ENCODE results near the gene FKBP7.
A peak's percentile ranks its signal among the peaks of the same experiment; 100 is the strongest.
"Not testable (repeated sequence)": the region's sequence is repeated elsewhere in the genome, so short reads cannot be mapped to it uniquely, and the experiment has no call there.

FKBP7 gene

DNA sequence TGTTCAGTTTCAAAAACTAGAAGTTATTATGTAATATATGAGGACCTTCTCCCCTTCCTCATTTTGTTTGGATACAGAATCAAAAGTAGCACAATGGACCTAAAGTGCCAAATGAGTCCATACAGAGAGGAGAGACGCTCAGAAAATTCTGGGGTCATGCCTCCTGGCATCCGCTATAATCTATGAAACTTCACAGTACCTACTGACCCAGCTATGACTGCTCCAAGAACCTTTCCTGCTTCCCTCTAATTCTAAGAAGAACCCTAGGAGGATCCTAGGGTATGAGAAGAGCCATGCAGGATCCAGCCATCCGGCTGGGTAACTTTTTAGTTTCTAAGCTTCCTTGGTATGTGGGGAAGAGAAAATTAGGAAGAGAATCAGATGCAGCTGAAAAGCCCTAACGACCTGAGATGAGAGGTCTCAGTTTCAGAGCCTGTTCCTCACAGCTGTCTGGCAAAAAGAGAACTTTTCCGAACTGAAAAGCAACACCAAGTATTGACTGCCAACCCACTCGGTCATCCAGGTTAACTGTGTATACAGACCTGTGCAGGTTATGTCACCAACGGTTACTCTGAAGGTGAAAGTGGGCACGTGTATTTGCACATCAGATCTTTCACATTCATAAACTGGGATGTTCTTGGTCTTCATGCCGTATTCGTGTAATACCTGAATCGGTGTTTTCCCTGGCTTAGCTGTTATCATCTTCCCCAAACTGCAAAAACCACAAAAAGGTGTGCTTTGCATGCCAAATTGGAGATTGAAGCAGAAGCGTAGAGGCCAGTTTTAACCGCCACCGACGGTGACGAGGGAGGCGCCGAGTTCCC is 28.5 kb downstream of the FKBP7 start:
- DNase-seq (ENCODE audit: low read depth, low spot score), result no peak

DNA sequence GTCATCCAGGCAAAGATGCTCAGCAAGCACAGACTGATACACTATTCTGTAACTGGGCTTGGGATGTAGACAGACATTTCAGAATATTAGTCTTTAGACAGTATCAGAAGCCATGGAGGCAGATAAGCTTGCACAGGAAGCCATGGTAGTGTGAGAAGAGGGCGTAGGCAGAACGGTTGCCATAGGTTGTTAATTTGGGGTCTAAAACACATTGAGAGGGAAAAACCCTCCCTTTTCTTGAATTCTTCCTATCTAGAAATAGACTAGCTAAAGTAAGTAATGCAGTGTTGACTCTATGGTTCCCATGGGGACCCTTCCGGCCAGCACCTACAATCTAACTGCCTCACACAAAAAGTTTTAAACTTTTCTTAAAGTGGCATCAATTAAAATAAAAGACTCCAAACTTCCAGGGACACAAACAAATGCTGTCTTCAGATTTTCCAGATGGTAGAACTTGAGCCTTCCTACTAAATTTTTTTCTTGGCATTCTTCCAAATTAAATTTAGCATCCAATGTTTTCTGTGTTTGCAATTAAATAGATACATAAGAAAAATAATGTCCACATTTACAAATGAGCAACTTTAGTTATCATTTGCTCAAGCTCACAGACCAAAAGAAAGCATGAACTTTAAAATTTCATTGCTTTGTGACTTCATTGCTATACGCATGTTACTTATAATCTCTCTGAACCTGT is 29.3 kb downstream of the FKBP7 start:
- DNase-seq (ENCODE audit: low read depth, low spot score), result no peak

DNA sequence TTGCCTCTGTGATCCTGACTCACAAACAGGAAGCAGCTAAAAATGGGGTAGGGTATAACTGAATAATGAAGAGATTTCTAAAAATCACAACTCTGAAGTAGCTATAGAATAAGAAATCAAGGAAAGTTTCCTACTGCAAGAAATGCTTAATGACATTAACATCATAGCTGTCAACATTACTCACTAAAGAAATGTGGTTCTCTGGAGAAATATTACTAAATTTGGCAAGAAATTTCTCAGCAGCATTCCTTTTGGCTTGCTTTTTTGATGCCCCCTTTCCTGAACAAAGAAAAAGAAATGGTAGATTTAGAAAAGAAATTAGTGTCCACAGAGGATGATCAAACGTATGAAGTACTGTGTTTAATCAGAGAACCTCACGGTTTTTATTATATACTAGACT is 37.0 kb downstream of the FKBP7 start:
- DNase-seq (ENCODE audit: low read depth, low spot score), result no peak

DNA sequence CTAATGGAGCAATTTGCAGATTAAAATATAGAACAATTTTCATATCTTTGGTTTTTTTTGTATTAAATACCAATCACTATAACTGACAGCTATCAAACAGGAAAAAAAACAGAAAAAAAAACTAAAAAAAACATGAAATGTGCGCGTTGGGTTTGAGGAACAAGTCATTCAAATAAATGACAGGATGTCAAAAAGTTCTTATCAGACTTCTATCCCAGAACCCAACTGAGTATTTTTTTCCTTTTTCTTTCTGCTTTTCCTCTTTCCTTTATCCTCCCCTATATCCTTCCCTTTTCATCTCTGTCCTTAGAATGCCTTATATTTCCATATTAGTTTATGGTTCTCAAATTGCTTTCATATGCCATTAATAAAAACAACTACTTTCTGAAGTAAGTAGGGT is 41.7 kb downstream of the FKBP7 start:
- no peak for DNase-seq (ENCODE audit: low read depth, low spot score)

DNA sequence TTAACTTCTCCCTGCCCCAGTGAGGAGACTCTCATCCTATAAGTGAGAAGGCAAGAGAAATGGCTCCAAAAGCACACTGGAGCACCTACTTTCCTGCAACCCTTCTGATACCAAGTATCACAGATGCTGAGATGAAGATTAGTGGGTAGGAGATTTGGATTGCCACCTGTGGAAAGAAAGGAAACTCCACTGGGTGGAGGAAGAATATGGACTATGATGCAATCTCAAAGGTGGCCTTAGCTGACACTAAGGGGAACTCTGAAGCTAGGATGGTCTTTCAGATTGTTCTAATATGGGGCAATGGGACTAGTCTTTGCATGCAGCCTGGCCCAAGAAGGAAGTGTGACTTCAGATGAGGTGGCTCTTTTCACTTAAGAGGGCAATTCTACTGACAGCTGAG is 49.1 kb downstream of the FKBP7 start:
- DNase-seq (ENCODE audit: low read depth, low spot score), result no peak

DNA sequence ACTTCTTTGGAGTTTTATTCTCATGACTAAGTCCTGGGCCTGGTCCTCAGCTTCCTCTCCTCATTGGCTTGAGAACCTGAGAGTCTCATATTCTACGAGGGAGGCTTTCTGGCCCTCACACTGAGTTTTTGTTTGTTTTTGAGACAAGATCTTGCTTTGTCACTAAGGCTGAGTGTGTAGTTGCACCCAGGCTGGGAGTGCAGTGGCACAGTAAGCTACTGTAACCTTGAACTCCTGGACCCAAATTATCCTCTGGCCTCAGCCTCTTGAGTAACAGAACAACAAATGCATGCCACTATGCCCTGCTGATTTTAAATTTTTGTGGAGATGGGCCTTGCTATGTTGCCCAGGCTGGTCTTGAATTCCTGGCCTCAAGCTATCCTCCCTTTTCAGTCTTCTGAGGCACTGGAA is 50.0 kb downstream of the FKBP7 start:
- DNase-seq (ENCODE audit: low read depth, low spot score), result no peak

DNA sequence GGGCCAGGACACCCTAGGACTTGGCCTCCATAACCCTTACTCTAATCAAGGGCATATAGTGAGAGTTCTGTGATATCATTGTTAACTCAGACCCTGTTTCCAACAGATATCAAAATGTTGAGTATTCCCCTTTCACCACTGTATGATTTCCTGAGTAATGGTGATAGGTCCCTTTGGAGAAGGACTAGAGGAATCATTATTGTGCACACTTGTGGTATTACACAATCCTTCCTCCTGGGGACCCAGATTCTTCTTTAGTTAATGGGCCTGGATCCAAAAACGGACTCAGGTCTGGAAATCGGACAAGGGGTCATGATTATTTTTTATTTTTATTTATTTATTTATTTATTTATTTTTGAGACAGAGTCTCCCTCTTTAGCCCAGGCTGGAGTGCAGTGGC is 50.9 kb downstream of the FKBP7 start:
- DNase-seq (ENCODE audit: low read depth, low spot score), result no peak

DNA sequence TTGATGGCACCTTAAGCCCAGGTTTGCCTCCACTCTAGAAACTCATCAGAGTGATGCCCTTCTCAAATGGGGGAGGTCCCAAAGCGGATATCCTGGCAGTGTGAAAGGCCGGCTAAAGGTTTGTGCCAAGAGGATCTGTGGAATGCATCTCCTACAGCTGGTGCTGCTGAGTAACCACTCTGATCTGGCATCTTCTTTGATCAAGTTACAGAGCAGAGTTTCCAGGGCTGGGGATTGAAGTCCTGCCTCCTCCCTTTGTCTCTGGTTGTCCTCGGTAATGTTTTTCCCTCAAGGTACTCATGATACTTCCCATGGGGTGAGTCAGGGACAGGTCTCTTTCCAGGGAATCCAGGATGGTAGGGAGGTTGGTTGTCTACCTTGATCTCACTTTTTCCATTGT is 52.0 kb downstream of the FKBP7 start:
- DNase-seq (ENCODE audit: low read depth, low spot score), result no peak

DNA sequence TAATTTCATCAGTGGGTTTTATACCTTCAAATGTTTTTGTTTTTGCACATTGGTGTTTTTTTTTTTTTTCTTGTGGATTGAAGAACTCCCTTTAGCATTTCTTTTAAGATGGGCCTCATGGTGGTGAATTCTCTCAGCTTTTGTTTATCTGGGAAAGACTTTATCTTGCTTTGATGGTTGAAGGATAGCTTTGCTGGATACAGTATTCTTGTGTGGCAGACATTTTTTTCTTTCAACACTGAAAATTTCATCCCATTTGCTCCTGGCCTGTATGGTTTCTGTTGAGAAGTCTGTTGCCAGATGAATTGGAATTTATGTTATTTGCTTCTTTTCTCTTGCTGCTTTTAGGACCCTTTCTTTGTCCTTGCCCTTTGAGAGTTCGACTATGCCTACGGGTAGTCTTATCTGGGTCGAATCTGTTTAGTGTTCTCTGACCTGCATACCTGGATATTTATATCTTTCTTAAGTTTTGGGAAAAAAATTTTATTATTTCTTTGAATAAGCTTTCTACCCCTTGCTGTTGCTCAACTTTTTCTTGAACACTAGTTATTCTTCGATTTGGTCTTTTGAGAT is 53.1 kb downstream of the FKBP7 start:
- no peak for DNase-seq (ENCODE audit: low read depth, low spot score)

DNA sequence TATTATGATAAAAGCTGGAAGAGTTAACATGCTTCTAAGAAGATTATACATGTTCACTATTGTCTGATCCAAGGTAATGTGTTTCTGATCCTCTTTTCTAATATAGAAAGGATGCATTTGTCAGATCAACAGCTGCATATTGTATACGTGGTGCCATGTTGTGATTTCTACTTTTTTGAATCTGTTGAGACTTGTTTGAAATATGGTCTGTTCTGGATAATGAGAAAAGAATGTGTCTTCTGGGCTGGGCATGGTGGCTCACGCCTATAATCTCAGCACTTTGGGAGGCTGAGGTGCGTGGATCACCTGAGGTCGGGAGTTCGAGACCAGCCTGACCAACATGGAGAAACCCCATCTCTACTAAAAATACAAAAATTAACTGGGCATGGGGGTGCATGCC is 54.7 kb downstream of the FKBP7 start:
- not testable (repeated sequence) for DNase-seq (ENCODE audit: low read depth, low spot score)

DNA sequence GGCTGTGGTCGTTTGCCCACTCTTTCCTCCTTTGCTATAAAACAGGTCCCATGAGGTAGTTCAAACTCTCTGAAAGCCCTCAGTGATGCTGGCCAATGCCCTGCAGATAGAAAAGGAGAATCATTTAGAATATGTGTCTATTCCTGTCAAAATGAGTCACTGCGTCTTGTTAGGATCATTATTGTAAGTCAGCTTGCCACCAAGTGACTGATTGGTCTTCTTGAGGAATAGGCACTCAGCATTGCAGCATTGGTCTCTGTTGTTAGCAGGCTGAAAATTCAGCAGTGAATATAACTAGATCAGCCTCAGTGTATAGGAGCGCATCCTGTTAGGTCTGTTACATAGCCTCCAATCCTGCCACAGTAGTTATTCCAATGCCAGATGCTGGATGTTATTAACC is 56.3 kb downstream of the FKBP7 start:
- DNase-seq (ENCODE audit: low read depth, low spot score), result no peak

DNA sequence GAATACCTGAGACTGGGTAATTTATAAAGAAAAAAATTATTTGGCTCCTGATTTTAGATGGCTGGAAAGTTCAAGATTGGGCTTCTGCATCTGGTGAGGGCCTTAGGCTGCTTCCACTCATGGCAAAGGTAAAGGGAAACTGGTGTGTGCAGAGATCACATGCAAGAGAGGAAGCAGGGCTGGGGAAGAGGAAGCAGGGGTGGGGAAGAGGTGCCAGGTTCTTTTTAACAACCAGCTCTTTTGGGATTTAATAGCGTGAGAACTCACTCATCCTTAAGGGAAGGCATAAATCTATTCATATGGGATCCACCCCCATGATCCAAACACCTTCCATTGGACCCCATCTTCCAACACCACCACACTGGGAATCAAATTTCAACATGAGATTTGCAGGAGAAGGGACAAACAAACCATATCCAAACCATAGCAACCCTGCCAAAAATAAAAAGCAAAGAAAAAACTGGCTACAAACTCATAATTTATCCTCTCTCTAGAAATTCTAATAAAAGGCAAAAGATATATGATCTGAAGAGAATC is 57.9 kb downstream of the FKBP7 start:
- DNase-seq (ENCODE audit: low read depth, low spot score), result no peak

DNA sequence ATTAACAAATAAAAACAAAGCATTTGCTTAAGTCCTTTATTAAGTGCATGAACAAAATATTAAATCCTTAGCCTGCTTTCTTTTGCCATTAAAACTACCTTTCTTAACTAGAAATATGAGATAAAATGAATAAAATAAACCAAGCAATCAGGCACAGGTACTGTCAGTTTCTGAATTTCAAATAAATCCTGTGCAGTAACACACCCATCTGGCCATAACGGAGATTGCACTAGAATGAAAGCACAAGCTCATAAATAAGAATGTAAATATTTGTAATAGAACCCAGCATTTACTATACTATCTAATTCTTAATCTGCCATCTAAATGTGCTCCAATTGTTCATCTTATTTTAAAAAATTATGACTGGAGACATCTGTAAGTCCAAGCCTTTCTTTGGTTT is 59.3 kb downstream of the FKBP7 start:
- DNase-seq (ENCODE audit: low read depth, low spot score), result no peak

DNA sequence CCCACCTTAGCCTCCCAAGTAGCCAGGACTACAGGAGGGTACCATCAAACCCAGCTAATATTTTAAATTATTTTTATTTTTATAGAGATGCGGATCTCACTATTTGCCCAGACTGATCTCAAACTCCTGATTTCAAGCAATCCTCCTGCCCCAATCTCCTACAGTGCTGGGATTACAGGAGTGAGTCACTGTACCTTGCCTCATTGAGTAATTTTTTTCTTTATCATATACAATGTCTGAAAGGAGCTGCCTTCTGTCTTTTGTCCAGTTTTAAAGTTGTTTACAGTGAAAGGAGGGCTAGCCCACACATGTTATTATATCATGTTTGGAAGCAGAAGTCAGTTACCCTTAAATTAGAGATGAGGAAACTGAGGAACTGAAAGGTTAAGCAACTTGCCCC is 60.0 kb downstream of the FKBP7 start:
- DNase-seq (ENCODE audit: low read depth, low spot score), result no peak

DNA sequence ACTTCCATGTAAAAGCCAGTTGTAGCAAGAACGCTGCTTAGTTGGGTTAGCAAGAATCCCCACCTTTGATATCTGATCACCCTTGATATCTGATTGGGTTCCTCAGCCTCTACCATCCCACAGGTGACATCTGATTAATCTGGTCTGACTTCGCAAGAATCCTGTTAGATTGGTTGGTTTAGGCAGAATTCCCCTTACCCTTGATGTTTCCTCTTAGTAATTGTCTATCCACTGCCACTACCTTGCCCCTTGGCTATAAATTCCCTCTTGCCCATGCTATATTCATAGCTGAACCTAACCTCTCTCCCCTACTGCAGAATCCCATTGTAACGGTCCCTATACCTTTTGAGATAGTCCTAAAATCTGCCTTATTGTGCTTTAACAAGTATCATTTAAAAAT is 60.5 kb downstream of the FKBP7 start:
- no peak for DNase-seq (ENCODE audit: low read depth, low spot score)

DNA sequence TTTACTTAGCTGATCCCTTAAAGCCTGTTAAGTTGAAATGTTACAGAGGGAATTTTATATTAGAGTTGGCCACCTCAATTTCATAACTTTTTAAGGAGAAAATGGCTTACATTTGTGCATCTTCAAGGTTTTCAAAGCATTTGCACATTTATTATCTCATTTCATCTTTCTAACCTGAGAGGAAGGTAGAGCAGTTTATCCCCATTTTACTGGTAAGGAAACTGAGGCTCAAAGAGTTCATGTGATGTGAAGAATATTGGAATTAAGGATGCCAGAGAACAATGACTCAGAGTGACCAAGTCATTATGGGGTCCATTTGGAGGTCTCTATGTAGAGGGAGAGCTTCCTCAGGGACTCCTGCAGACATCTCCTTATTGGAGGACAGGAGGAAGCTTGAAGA is 62.4 kb downstream of the FKBP7 start:
- DNase-seq (ENCODE audit: low read depth, low spot score), result no peak

DNA sequence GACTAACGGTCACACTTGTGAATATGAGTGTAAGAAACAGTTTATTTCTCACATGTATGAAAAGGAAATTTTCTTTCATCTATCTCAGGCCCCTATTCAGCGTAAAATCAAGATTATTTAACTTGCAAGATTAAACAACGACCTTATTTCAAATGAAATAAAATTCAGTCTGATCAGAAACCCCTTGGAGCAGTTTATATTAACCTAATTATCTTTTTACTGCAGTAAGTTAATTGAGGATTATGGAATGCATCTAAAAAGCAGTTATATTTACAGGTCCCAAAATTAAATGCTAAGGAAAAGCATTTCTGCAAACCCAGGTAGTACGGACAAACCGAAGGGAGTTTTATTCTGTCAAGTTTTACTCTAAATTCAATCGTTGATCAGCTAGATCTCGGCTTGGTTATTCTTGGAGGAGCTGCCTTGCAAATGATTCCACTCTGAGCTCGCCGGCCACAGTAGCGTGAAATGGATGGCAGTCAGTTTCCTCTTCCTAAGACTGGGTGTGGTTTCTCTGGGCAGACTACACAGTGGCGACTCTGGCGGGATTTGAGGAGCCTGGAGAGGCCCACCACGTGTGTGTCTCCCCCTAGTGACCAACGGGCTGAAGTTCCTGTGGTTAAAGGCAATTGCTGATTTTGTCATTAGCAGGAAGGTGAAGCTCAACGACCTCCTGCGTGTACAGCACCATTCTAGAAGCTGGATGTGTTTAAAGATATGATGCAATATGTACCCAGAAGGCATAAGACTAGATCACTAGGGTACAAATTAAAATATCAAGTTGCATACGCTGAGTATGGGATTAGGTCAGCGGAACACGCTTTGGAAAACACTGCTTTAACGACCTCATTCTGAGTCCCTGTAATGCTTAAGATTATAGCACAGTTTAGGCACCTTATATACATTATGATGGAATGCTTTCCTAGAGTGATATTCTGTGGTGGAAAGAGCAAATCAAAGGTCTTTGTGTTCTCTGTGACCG is 63.8 kb downstream of the FKBP7 start:
- DNase-seq (ENCODE audit: low read depth, low spot score), result peak; percentile 75
